ENCODE measurements around the gene GPR161.
"Not testable (repeated sequence)": the region's sequence is repeated elsewhere in the genome, so short reads cannot be mapped to it uniquely, and the experiment has no call there.

Gene GPR161

GRCh38 chr1:168161459-168161858 is 24.7 kb upstream of the GPR161 start:
- H3K36me3 Mint-ChIP-seq: peaks cover 2% of the 10 kb centered on the region
- DNase-seq: no peak
- CTCF ChIA-PET: interaction anchor here (0.6 to 1.1 kb wide), 2 partner anchors 78 to 161 kb away, joined by 3 read pairs; no protein-coding TSS in a partner anchor
- H3K4me1 Mint-ChIP-seq: no peaks in the 10 kb centered on the region
- H3K9me3 Mint-ChIP-seq: peaks cover 19% of the 10 kb centered on the region
- H3K4me3 Mint-ChIP-seq: no peak overlapping the region
- peaks cover 29% of the 10 kb centered on the region for H3K27me3 Mint-ChIP-seq
- no peak overlapping the region for H3K27ac Mint-ChIP-seq

- CTCF ChIA-PET: interaction anchor here (1.1 to 1.4 kb wide), 2 partner anchors 8 to 14 kb away, joined by 3 read pairs; no protein-coding TSS in a partner anchor
- no peak for DNase-seq
- Mint-ChIP-seq H3K9me3 (peaks cover 19% of the 10 kb centered on the region), H3K27ac (no peak overlapping the region), H3K36me3 (peaks cover 2% of the 10 kb centered on the region), H3K4me1 (no peaks in the 10 kb centered on the region), H3K4me3 (no peak overlapping the region), H3K27me3 (peaks cover 29% of the 10 kb centered on the region)
Observed at GRCh38 chr1:168159979-168160378, 23.2 kb upstream of the GPR161 start.

- CTCF ChIA-PET: interaction anchor here (1.1 to 1.4 kb wide), 2 partner anchors 9 to 14 kb away, joined by 3 read pairs; no protein-coding TSS in a partner anchor
- Mint-ChIP-seq H3K4me3 (no peak overlapping the region), H3K27ac (no peak overlapping the region), H3K36me3 (peaks cover 2% of the 10 kb centered on the region), H3K4me1 (no peaks in the 10 kb centered on the region), H3K9me3 (peaks cover 19% of the 10 kb centered on the region), H3K27me3 (peaks cover 28% of the 10 kb centered on the region)
- DNase-seq: no peak
Observed at GRCh38 chr1:168159251-168159650, 22.5 kb upstream of the GPR161 start.

GRCh38 chr1:168157638-168158037 is 20.9 kb upstream of the GPR161 start:
- no peaks in the 10 kb centered on the region for H3K4me1 Mint-ChIP-seq
- no peak overlapping the region for H3K4me3 Mint-ChIP-seq
- H3K27me3 Mint-ChIP-seq: peaks cover 31% of the 10 kb centered on the region
- peaks cover 19% of the 10 kb centered on the region for H3K9me3 Mint-ChIP-seq
- CTCF ChIA-PET: no interaction called here
- no peak overlapping the region for H3K27ac Mint-ChIP-seq
- DNase-seq: no peak
- H3K36me3 Mint-ChIP-seq: peaks cover 2% of the 10 kb centered on the region

GRCh38 chr1:168155910-168156309 is 19.2 kb upstream of the GPR161 start:
- Mint-ChIP-seq H3K36me3 (peaks cover 2% of the 10 kb centered on the region), H3K4me1 (no peaks in the 10 kb centered on the region), H3K9me3 (peaks cover 19% of the 10 kb centered on the region), H3K27me3 (peaks cover 20% of the 10 kb centered on the region), H3K27ac (no peak overlapping the region), H3K4me3 (no peak overlapping the region)
- CTCF ChIA-PET: no interaction called here
- DNase-seq: no peak

GRCh38 chr1:168154707-168155106 is 18.0 kb upstream of the GPR161 start:
- DNase-seq, H3K36me3 Mint-ChIP-seq, CTCF ChIA-PET, H3K4me3 Mint-ChIP-seq, H3K4me1 Mint-ChIP-seq, H3K27ac Mint-ChIP-seq: not testable (repeated sequence)
- Mint-ChIP-seq H3K9me3 (peaks cover 12% of the 10 kb centered on the region), H3K27me3 (peaks cover 15% of the 10 kb centered on the region)

DNA sequence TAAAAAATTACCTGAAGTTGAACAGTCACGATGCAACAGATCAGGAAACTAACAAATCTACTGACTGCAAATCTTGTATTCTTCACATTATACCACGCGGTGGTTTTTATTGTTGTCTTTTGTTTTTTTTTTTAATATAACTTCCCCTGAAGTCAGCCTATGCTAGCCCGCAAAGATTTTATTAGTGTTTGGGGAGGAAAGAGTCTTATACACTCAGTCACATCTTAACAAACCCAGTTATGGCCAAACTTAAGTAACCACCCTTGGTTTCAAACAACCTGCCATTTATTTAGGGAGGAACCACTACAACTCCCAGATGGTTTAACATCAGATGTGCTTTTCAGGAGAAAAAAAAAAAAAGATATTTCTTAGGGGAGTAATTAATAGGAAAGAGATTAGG is 15.2 kb upstream of the GPR161 start:
- H3K27ac Mint-ChIP-seq: no peak overlapping the region
- CTCF ChIA-PET: no interaction called here
- H3K4me3 Mint-ChIP-seq: no peak overlapping the region
- H3K27me3 Mint-ChIP-seq: peaks cover 8% of the 10 kb centered on the region
- DNase-seq: no peak
- H3K36me3 Mint-ChIP-seq: no peaks in the 10 kb centered on the region
- peaks cover 6% of the 10 kb centered on the region for H3K4me1 Mint-ChIP-seq
- no peaks in the 10 kb centered on the region for H3K9me3 Mint-ChIP-seq

DNA sequence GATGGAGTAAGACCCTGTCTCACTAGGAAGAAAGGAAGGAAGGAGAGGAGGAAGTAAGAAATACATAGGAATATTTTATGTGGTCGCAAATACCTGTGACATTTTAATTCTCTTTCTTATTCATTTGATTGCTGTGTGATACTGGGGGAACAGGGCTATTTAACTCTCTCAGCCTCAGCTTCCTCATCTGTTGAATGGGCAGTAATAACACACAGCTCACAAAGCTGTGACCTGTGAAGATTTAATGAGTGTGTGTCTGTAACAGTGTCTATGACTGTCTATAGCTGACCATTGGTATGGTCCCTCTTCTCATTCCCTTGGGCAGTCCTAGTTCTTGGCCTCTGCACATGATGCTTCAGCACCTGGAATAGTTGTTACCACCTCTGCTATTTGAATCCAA is 13.6 kb upstream of the GPR161 start:
- CTCF ChIA-PET: no interaction called here
- no peak overlapping the region for H3K27ac Mint-ChIP-seq
- no peak overlapping the region for H3K4me3 Mint-ChIP-seq
- H3K4me1 Mint-ChIP-seq: peaks cover 10% of the 10 kb centered on the region
- no peaks in the 10 kb centered on the region for H3K36me3 Mint-ChIP-seq
- H3K9me3 Mint-ChIP-seq: no peaks in the 10 kb centered on the region
- DNase-seq: no peak
- peaks cover 14% of the 10 kb centered on the region for H3K27me3 Mint-ChIP-seq

- no peak overlapping the region for H3K4me3 Mint-ChIP-seq
- peaks cover 13% of the 10 kb centered on the region for H3K4me1 Mint-ChIP-seq
- H3K27ac Mint-ChIP-seq: no peak overlapping the region
- peaks cover 17% of the 10 kb centered on the region for H3K27me3 Mint-ChIP-seq
- H3K36me3 Mint-ChIP-seq: no peaks in the 10 kb centered on the region
- CTCF ChIA-PET: no interaction called here
- H3K9me3 Mint-ChIP-seq: no peaks in the 10 kb centered on the region
- no peak for DNase-seq
Observed at GRCh38 chr1:168148916-168149315, 12.2 kb upstream of the GPR161 start.

DNA sequence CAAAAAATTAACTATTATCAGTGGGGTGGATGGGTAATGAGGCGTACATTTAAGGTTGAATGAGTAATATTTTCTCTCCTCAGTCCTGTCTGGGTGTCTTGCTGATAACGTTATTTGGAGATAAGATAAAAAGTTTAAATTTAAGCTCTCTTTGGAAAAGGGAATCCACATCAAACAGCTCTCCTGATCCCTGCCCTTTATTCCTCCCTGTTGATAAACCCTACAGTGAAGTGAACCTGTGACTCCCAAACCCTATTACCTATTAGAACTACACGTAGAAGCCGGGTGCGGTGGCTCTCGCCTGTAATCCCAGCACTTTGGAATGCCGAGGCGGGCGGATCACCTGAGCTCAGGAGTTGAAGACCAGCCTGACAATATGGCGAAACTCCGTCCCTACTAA is 9.9 kb upstream of the GPR161 start:
- CTCF ChIA-PET: interaction anchor here (1.3 kb wide), 1 partner anchor 19 kb away, joined by 3 read pairs; no protein-coding TSS in a partner anchor
- Mint-ChIP-seq H3K27ac (no peak overlapping the region), H3K4me3 (no peak overlapping the region), H3K27me3 (peaks cover 33% of the 10 kb centered on the region), H3K4me1 (peaks cover 13% of the 10 kb centered on the region), H3K9me3 (no peaks in the 10 kb centered on the region), H3K36me3 (no peaks in the 10 kb centered on the region)
- DNase-seq: no peak

DNA sequence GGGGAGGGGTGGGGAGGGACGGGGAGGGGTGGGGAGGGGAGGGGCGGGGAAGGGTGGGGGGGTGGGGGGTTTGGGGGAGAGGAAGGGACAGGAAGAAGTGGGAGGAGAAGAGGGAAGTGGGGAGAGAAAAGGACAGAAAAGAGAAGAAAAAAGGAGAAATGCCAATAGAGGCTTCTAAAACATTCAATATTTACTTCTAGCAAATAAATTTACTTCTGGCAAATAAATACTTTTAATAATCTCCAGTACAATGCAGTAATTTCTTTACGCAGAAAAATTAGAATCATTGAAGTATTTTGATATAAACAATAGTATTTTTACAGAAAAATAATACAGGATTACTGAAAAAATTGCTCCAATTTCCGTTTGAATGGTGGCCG is 9.4 kb upstream of the GPR161 start:
- no peak overlapping the region for H3K27ac Mint-ChIP-seq
- CTCF ChIA-PET: interaction anchor here (0.9 to 1.3 kb wide), 7 partner anchors 14 to 58 kb away, joined by 3 read pairs; no protein-coding TSS in a partner anchor
- no peak for DNase-seq
- no peaks in the 10 kb centered on the region for H3K36me3 Mint-ChIP-seq
- H3K27me3 Mint-ChIP-seq: peaks cover 35% of the 10 kb centered on the region
- H3K4me3 Mint-ChIP-seq: no peak overlapping the region
- no peaks in the 10 kb centered on the region for H3K9me3 Mint-ChIP-seq
- peaks cover 13% of the 10 kb centered on the region for H3K4me1 Mint-ChIP-seq

GRCh38 chr1:168145184-168146159 is 8.7 kb upstream of the GPR161 start:
- Mint-ChIP-seq H3K4me1 (peaks cover 13% of the 10 kb centered on the region), H3K9me3 (no peaks in the 10 kb centered on the region), H3K36me3 (no peaks in the 10 kb centered on the region), H3K27ac (no peak overlapping the region), H3K4me3 (no peak overlapping the region), H3K27me3 (peaks cover 38% of the 10 kb centered on the region)
- CTCF ChIA-PET: interaction anchor here (0.7 to 1.3 kb wide), 11 partner anchors 14 to 224 kb away, joined by 3 to 5 read pairs (median 3); no protein-coding TSS in a partner anchor
- peak; percentile 88 for DNase-seq

DNA sequence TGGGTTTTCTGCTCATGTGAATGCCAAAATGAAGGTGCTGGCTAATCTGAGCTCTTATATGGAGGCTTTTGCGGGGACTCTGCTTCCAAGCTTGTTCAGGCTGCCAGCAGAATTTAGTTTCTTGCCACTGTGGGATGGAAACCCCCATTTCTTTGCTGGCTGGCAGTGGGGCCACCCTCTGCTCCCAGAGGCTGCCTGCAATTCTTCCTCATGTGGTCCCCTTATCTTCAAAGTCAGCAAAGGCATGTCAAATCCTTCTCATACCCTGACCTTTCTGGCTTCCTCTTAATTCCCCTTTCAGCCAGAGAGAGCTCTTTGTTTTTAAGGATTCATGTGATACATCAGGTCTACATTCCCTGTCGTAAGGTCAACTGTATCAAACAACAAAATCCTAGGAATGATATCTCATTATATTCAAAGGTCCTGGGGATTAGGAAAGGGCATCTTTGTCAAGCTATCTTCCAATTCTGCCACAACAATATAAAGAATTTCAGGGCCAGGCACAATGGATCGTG is 5.2 kb upstream of the GPR161 start:
- CTCF ChIA-PET: no interaction called here

GRCh38 chr1:168139070-168139469 is 2.3 kb upstream of the GPR161 start:
- H3K9me3 Mint-ChIP-seq: no peaks in the 10 kb centered on the region
- peaks cover 13% of the 10 kb centered on the region for H3K4me1 Mint-ChIP-seq
- H3K27me3 Mint-ChIP-seq: peaks cover 62% of the 10 kb centered on the region
- H3K36me3 Mint-ChIP-seq: peaks cover 3% of the 10 kb centered on the region
- CTCF ChIA-PET: interaction anchor here (1.2 kb wide), 1 partner anchor 54 kb away, joined by 3 read pairs; no protein-coding TSS in a partner anchor
- H3K4me3 Mint-ChIP-seq: no peak overlapping the region
- H3K27ac Mint-ChIP-seq: no peak overlapping the region
- no peak for DNase-seq

More for the DNA sequence above, 5.2 kb upstream of the GPR161 start:
- H3K27ac Mint-ChIP-seq: no peak overlapping the region
- peaks cover 50% of the 10 kb centered on the region for H3K27me3 Mint-ChIP-seq
- peaks cover 3% of the 10 kb centered on the region for H3K36me3 Mint-ChIP-seq
- peaks cover 13% of the 10 kb centered on the region for H3K4me1 Mint-ChIP-seq
- no peak for DNase-seq
- no peak overlapping the region for H3K4me3 Mint-ChIP-seq
- no peaks in the 10 kb centered on the region for H3K9me3 Mint-ChIP-seq
